Activated CD8-positive, alpha-beta T cell treated with anti-CD3 and anti-CD28 coated beads for 36 hours (primary cell): ENCODE data around the gene ERICH2. TPM values are rescaled to one million over a fixed set of nuclear protein-coding genes. Genes with fewer than 3 reads are reported as not detected.
"Not testable (repeated sequence)": the region's sequence is repeated elsewhere in the genome, so short reads cannot be mapped to it uniquely, and the experiment has no call there.

ENCODE experiments used
- ATAC-seq: fragments of 200-7000 bp; cut with Tn5 transposase; one replicate; pipeline ENCODE4 v1.10.0; 2021; ENCODE audit warnings: mild to moderate bottlenecking, moderate library complexity
- CTCF ChIA-PET: fragments of 350-600 bp; sonication (Branson Sonifier 250); formaldehyde crosslinking; loops from one replicate; lab custom pipeline; 2021; ENCODE audit warnings: antibody characterized with exemption; lab: Charles Lee
- POLR2A ChIA-PET: fragments of 350-600 bp; sonication (Branson Sonifier 250); formaldehyde crosslinking; loops from one replicate; lab custom pipeline; 2021; ENCODE audit warnings: antibody characterized with exemption; lab: Charles Lee
- DNase-seq: peaks from one replicate; pipeline ENCODE4 v3.0.0-alpha.2; 2020
- H3K27ac Mint-ChIP-seq: one replicate; pipeline ENCODE4 v1.8.0; 2021; ENCODE audit warnings: mild to moderate bottlenecking, mixed read lengths
- H3K27me3 Mint-ChIP-seq: one replicate; pipeline ENCODE4 v1.8.0; 2021; ENCODE audit warnings: mixed read lengths
- H3K36me3 Mint-ChIP-seq: one replicate; pipeline ENCODE4 v1.8.0; 2021; ENCODE audit warnings: low read depth, mixed read lengths
- H3K4me1 Mint-ChIP-seq: one replicate; pipeline ENCODE4 v1.8.0; 2021; ENCODE audit warnings: low read depth, mixed read lengths
- H3K4me3 Mint-ChIP-seq: one replicate; pipeline ENCODE4 v1.8.0; 2021; ENCODE audit warnings: mild to moderate bottlenecking, moderate library complexity, mixed read lengths
- H3K9me3 Mint-ChIP-seq: one replicate; pipeline ENCODE4 v1.8.0; 2021; ENCODE audit warnings: mixed read lengths
- intact Hi-C: fragments of 100-400 bp; cut with micrococcal nuclease; formaldehyde crosslinking; loops from one replicate; pipeline ENCODE4 v1.10.0; 2022
- total RNA-seq, 2 experiments: library from RNA; stranded (reverse); gene quantifications; one replicate each; pipeline ENCODE4 v1.2.3, GENCODE V29; 2021
- TF ChIP-seq, protein P1 (sequence below): fragments of 200-600 bp; IDR thresholded peaks from one replicate; pipeline ENCODE4 v1.8.0; 2022; ENCODE audit warnings: antibody characterized with exemption, mild to moderate bottlenecking

ERICH2 gene
- total RNA-seq, 2 experiments from 2014 or later: not detected

GRCh38 chr2:170743530-170744239 is 26.5 kb upstream of the ERICH2 start:
- no peaks in the 10 kb centered on the region for H3K36me3 Mint-ChIP-seq
- no peak overlapping the region for H3K27ac Mint-ChIP-seq
- H3K4me1 Mint-ChIP-seq: no peaks in the 10 kb centered on the region
- no peaks in the 10 kb centered on the region for H3K9me3 Mint-ChIP-seq
- ChIA-PET CTCF (interaction anchor here (0.7 kb wide), 1 partner anchor 66 kb away, joined by 3 read pairs; no protein-coding TSS in a partner anchor), POLR2A (no interaction called here)
- intact Hi-C loops: no loop called here
- TF ChIP-seq, protein P1, sequence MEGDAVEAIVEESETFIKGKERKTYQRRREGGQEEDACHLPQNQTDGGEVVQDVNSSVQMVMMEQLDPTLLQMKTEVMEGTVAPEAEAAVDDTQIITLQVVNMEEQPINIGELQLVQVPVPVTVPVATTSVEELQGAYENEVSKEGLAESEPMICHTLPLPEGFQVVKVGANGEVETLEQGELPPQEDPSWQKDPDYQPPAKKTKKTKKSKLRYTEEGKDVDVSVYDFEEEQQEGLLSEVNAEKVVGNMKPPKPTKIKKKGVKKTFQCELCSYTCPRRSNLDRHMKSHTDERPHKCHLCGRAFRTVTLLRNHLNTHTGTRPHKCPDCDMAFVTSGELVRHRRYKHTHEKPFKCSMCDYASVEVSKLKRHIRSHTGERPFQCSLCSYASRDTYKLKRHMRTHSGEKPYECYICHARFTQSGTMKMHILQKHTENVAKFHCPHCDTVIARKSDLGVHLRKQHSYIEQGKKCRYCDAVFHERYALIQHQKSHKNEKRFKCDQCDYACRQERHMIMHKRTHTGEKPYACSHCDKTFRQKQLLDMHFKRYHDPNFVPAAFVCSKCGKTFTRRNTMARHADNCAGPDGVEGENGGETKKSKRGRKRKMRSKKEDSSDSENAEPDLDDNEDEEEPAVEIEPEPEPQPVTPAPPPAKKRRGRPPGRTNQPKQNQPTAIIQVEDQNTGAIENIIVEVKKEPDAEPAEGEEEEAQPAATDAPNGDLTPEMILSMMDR: no peak
- ATAC-seq (no peak), DNase-seq (no peak)
- no peak overlapping the region for H3K4me3 Mint-ChIP-seq
- peaks cover 21% of the 10 kb centered on the region for H3K27me3 Mint-ChIP-seq

GRCh38 chr2:170744248-170745002 is 25.8 kb upstream of the ERICH2 start:
- TF ChIP-seq, protein P1: no peak
- Mint-ChIP-seq H3K27me3 (peaks cover 21% of the 10 kb centered on the region), H3K36me3 (no peaks in the 10 kb centered on the region), H3K9me3 (no peaks in the 10 kb centered on the region), H3K4me1 (no peaks in the 10 kb centered on the region), H3K27ac (no peak overlapping the region), H3K4me3 (no peak overlapping the region)
- ChIA-PET CTCF (interaction anchor here (0.7 kb wide), 1 partner anchor 67 kb away, joined by 3 read pairs; no protein-coding TSS in a partner anchor), POLR2A (no interaction called here)
- ATAC-seq: no peak
- intact Hi-C loops: no loop called here
- no peak for DNase-seq

DNA sequence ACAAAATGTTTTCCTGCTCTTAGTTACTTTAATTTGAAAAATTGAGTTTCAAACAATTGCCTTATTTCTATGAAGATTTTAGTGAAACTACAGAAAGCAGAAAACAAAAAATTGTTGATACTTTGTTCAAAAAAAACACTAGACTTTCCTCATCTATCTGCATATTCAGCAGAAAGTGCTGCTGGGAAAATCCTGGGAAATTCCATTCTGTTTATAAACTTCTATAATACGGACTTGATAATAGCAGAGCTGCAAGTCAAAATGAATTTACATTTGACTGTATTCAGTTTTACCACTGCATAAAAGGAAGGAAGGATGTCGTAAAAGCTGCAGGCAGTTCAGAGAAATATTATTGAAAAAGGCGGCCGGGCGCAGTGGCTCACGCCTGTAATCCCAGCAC is 24.9 kb upstream of the ERICH2 start:
- DNase-seq: no peak
- intact Hi-C loops: no loop called here
- no peak for ATAC-seq
- TF ChIP-seq, protein P1: no peak
- no peaks in the 10 kb centered on the region for H3K36me3 Mint-ChIP-seq
- H3K9me3 Mint-ChIP-seq: no peaks in the 10 kb centered on the region
- peaks cover 24% of the 10 kb centered on the region for H3K27me3 Mint-ChIP-seq
- CTCF ChIA-PET: no interaction called here
- H3K4me3 Mint-ChIP-seq: no peak overlapping the region
- no peaks in the 10 kb centered on the region for H3K4me1 Mint-ChIP-seq
- no peak overlapping the region for H3K27ac Mint-ChIP-seq
- POLR2A ChIA-PET: no interaction called here

GRCh38 chr2:170747921-170748320 is 22.3 kb upstream of the ERICH2 start:
- no peak overlapping the region for H3K4me3 Mint-ChIP-seq
- DNase-seq (no peak), ATAC-seq (no peak)
- no peak overlapping the region for H3K27ac Mint-ChIP-seq
- no peaks in the 10 kb centered on the region for H3K4me1 Mint-ChIP-seq
- no peaks in the 10 kb centered on the region for H3K36me3 Mint-ChIP-seq
- TF ChIP-seq, protein P1: no peak
- peaks cover 24% of the 10 kb centered on the region for H3K27me3 Mint-ChIP-seq
- intact Hi-C loops: no loop called here
- CTCF ChIA-PET: no interaction called here
- POLR2A ChIA-PET: no interaction called here
- H3K9me3 Mint-ChIP-seq: no peaks in the 10 kb centered on the region

GRCh38 chr2:170751555-170751954 is 18.6 kb upstream of the ERICH2 start:
- H3K36me3 Mint-ChIP-seq, CTCF ChIA-PET, H3K4me1 Mint-ChIP-seq, POLR2A ChIA-PET, intact Hi-C loops, H3K27ac Mint-ChIP-seq, DNase-seq, ATAC-seq, H3K4me3 Mint-ChIP-seq, H3K9me3 Mint-ChIP-seq: not testable (repeated sequence)
- H3K27me3 Mint-ChIP-seq: peaks cover 16% of the 10 kb centered on the region
